ENCODE results near the gene ARHGAP5. TPM values are rescaled to one million over a fixed set of nuclear protein-coding genes. Genes with fewer than 3 reads are reported as not detected.

The ARHGAP5 gene
- total and polyA plus RNA-seq, 2 donors (not counting 1 experiment from before 2014, with no cell fraction given), result 6.4 to 65.0 TPM

- Histone ChIP-seq H3K9me3 (ENCODE audit: control extremely low read depth in 1 of 3, control insufficient read depth in 2 of 3, insufficient read depth in 1 of 3, low read length in 2 of 3) (peaks cover 0 to 3% (median 1%) of the 10 kb centered on the region in 3 donors), H3K27ac (ENCODE audit: low read length in 2 of 2) (no peak overlapping the region), H3K36me3 (replicated peaks in 1 of 2; ENCODE audit: control extremely low read depth in 1 of 2, control insufficient read depth in 1 of 2, extremely low read depth in 1 of 2, insufficient read depth in 2 of 2, low read length in 1 of 2) (no peaks in the 10 kb centered on the region), H3K79me2 (ENCODE audit: control insufficient read depth, insufficient read depth, low read length) (no peaks in the 10 kb centered on the region), H3K4me3 (ENCODE audit: control extremely low read depth in 1 of 5, extremely low read depth in 1 of 5, insufficient read depth in 1 of 5, low read depth in 2 of 5, low read length in 4 of 5) (no peak overlapping the region), H2AFZ (ENCODE audit: insufficient read depth, low read depth, low read length, poor library complexity, severe bottlenecking) (no peak overlapping the region), H4K20me1 (ENCODE audit: control insufficient read depth, insufficient read depth, low read length, poor library complexity, severe bottlenecking) (no peaks in the 10 kb centered on the region), H3K27me3 (replicated peaks in 1 of 4; ENCODE audit: control extremely low read depth in 1 of 4, control insufficient read depth in 3 of 4, insufficient read depth in 4 of 4, low read length in 3 of 4) (no peaks in the 10 kb centered on the region), H3K9ac (ENCODE audit: low read length) (no peak overlapping the region), H3K4me2 (replicated peaks; ENCODE audit: low read depth, low read length, poor library complexity, severe bottlenecking) (no peak overlapping the region), H3K4me1 (ENCODE audit: control insufficient read depth in 2 of 2, insufficient read depth in 2 of 2, low read length in 2 of 2) (peaks cover 15% of the 10 kb centered on the region in 2 donors)
- Mint-ChIP-seq H3K4me1 (peaks cover 11% of the 10 kb centered on the region), H3K27ac (no peak overlapping the region), H3K4me3 (no peak overlapping the region), H3K9me3 (ENCODE audit: insufficient read depth) (peaks cover 8% of the 10 kb centered on the region), H3K27me3 (peaks cover 18% of the 10 kb centered on the region)
- ChIA-PET POLR2A (no interaction called here), CTCF (no interaction called here)
- DNase-seq (no peak), ATAC-seq (ENCODE audit: low read depth) (no peak)
- TF ChIP-seq EZH2 (IDR thresholded peaks at IDR 0.05; ENCODE audit: borderline replicate concordance, insufficient read depth, low read depth, low read length, poor library complexity, severe bottlenecking), result no peak
- TF ChIP-seq, protein P1, sequence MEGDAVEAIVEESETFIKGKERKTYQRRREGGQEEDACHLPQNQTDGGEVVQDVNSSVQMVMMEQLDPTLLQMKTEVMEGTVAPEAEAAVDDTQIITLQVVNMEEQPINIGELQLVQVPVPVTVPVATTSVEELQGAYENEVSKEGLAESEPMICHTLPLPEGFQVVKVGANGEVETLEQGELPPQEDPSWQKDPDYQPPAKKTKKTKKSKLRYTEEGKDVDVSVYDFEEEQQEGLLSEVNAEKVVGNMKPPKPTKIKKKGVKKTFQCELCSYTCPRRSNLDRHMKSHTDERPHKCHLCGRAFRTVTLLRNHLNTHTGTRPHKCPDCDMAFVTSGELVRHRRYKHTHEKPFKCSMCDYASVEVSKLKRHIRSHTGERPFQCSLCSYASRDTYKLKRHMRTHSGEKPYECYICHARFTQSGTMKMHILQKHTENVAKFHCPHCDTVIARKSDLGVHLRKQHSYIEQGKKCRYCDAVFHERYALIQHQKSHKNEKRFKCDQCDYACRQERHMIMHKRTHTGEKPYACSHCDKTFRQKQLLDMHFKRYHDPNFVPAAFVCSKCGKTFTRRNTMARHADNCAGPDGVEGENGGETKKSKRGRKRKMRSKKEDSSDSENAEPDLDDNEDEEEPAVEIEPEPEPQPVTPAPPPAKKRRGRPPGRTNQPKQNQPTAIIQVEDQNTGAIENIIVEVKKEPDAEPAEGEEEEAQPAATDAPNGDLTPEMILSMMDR (IDR thresholded peaks at IDR 0.05), result no peak
- intact Hi-C loops (cut with micrococcal nuclease), result no loop called here
- WGBS (ENCODE audit: insufficient coverage), result 100% methylated on average over 1 of the region's 2 CpGs
Observed at GRCh38 chr14:32183151-32184058, 106.3 kb downstream of the ARHGAP5 start.

DNA sequence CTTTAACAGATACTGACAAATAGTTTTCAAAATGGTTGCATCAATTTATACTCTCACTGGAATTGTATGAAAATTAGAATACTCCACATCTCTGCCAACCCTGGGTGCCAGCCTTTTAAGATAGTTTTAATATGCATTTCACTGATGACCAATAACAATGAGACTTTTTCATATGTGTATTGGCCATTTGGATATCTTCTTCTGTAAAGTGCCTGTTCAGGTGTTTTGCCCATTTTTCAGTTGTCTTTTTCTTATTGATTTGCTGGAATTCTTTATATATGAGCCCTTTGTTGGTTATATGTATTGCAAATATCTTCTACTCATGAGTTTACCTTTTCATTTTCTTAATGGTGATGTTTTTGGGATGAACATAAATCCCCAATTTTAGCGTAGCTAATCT lies 108.0 kb downstream of the ARHGAP5 start:
- DNase-seq (no peak), ATAC-seq (ENCODE audit: low read depth) (no peak)
- Mint-ChIP-seq H3K9me3 (ENCODE audit: insufficient read depth) (peaks cover 8% of the 10 kb centered on the region), H3K4me1 (peaks cover 17% of the 10 kb centered on the region), H3K27ac (no peak overlapping the region), H3K27me3 (peaks cover 18% of the 10 kb centered on the region), H3K4me3 (no peak overlapping the region)
- H4K20me1 ChIP-seq (ENCODE audit: control insufficient read depth, insufficient read depth, low read length, poor library complexity, severe bottlenecking), result no peaks in the 10 kb centered on the region
- H3K4me3 ChIP-seq (ENCODE audit: control extremely low read depth in 1 of 5, extremely low read depth in 1 of 5, insufficient read depth in 1 of 5, low read depth in 2 of 5, low read length in 4 of 5), result no peak overlapping the region
- H3K9ac ChIP-seq (ENCODE audit: low read length), result no peak overlapping the region
- H2AFZ ChIP-seq (ENCODE audit: insufficient read depth, low read depth, low read length, poor library complexity, severe bottlenecking), result no peak overlapping the region
- CTCF ChIA-PET, result no interaction called here
- H3K4me1 ChIP-seq (ENCODE audit: control insufficient read depth in 2 of 2, insufficient read depth in 2 of 2, low read length in 2 of 2), result peaks cover 17 to 19% of the 10 kb centered on the region in 2 donors
- TF ChIP-seq, protein P1 (IDR thresholded peaks at IDR 0.05), result no peak
- no peak for TF ChIP-seq EZH2 (IDR thresholded peaks at IDR 0.05; ENCODE audit: borderline replicate concordance, insufficient read depth, low read depth, low read length, poor library complexity, severe bottlenecking)
- POLR2A ChIA-PET, result no interaction called here
- H3K27me3 ChIP-seq (replicated peaks in 1 of 4; ENCODE audit: control extremely low read depth in 1 of 4, control insufficient read depth in 3 of 4, insufficient read depth in 4 of 4, low read length in 3 of 4), result no peaks in the 10 kb centered on the region
- no peak overlapping the region for H3K27ac ChIP-seq (ENCODE audit: low read length in 2 of 2)
- peaks cover 0 to 3% (median 1%) of the 10 kb centered on the region in 3 donors for H3K9me3 ChIP-seq (ENCODE audit: control extremely low read depth in 1 of 3, control insufficient read depth in 2 of 3, insufficient read depth in 1 of 3, low read length in 2 of 3)
- no peaks in the 10 kb centered on the region for H3K36me3 ChIP-seq (replicated peaks in 1 of 2; ENCODE audit: control extremely low read depth in 1 of 2, control insufficient read depth in 1 of 2, extremely low read depth in 1 of 2, insufficient read depth in 2 of 2, low read length in 1 of 2)
- intact Hi-C loops (cut with micrococcal nuclease), result no loop called here
- H3K4me2 ChIP-seq (replicated peaks; ENCODE audit: low read depth, low read length, poor library complexity, severe bottlenecking), result no peak overlapping the region
- WGBS (ENCODE audit: insufficient coverage), result no CpG with 5 or more reads among the region's 1 CpG
- no peaks in the 10 kb centered on the region for H3K79me2 ChIP-seq (ENCODE audit: control insufficient read depth, insufficient read depth, low read length)

Measured in B cell (primary cell).